Peyer's patch (tissue), 4 donors: ENCODE data around the gene ALG1.
"Not testable (repeated sequence)": the region's sequence is repeated elsewhere in the genome, so short reads cannot be mapped to it uniquely, and the experiment has no call there.

Experiments
- CTCF ChIP-seq, 6 experiments: fragments of 450-650 bp in 4 of 6; fragments of 200-600 bp in 2 of 6; sonication (generic) in 1 of 6; IDR thresholded peaks; one replicate each; pipeline ENCODE4 v1.5.1; 2017 to 2019; ENCODE audit warnings: antibody characterized with exemption in 6 of 6, mild to moderate bottlenecking in 3 of 6, moderate library complexity in 1 of 6
- POLR2A ChIP-seq, 2 donors: fragments of 450-650 bp; IDR thresholded peaks; one replicate each; pipeline ENCODE4 v1.5.1; 2017; ENCODE audit warnings: antibody characterized with exemption in 2 of 2, mild to moderate bottlenecking in 2 of 2, moderate library complexity in 2 of 2

- TF ChIP-seq CTCF, POLR2A (IDR thresholded peaks at IDR 0.05): not testable (repeated sequence)
Measured at GRCh38 chr16:5080996-5081395, 9.4 kb downstream of the ALG1 start.
